Neural cell (in vitro differentiated cells): Measurements from ENCODE around the gene EEF1AKMT3. TPM values are rescaled to one million over a fixed set of nuclear protein-coding genes. Genes with fewer than 3 reads are reported as not detected.

Experiments
- H2AFZ ChIP-seq: fragments of 200-600, 300-800 bp; sonication (generic), shearing (Covaris generic); 2 replicates; pipeline ENCODE4 v1.6.0; 2014; ENCODE audit warnings: low read depth, mild to moderate bottlenecking, antibody characterized with exemption, low read length, moderate library complexity
- H3F3A ChIP-seq: fragments of 200-600 bp; shearing (Covaris generic); 2 replicates; pipeline ENCODE4 v1.6.1; 2016; ENCODE audit warnings: mild to moderate bottlenecking, moderate library complexity, mixed read lengths, antibody characterized with exemption, low read length; ENCODE audit not compliant: insufficient read depth, poor library complexity, severe bottlenecking
- H3K27ac ChIP-seq: fragments of 200-600, 300-800 bp; sonication (generic), shearing (Covaris generic); 2 replicates; pipeline ENCODE4 v1.5.1; 2014; ENCODE audit warnings: mild to moderate bottlenecking, low read length, moderate library complexity
- H3K27me3 ChIP-seq: fragments of 300-800, 200-600 bp; sonication (generic), shearing (Covaris generic); 2 replicates; pipeline ENCODE4 v1.6.0; 2014; ENCODE audit warnings: mild to moderate bottlenecking, low read depth, low read length, moderate library complexity; ENCODE audit not compliant: insufficient read depth
- H3K36me3 ChIP-seq: fragments of 300-800, 200-600 bp; sonication (generic), shearing (Covaris generic); 2 replicates; pipeline ENCODE4 v1.5.1; 2014; ENCODE audit warnings: mild to moderate bottlenecking, antibody characterized with exemption, low read length, moderate library complexity; ENCODE audit not compliant: insufficient read depth
- H3K4me2 ChIP-seq: fragments of 300-800, 200-600 bp; sonication (generic), shearing (Covaris generic); 2 replicates; pipeline ENCODE4 v1.6.0; 2014; ENCODE audit warnings: mild to moderate bottlenecking, low read length
- H3K4me3 ChIP-seq: fragments of 300-800, 200-600 bp; sonication (generic), shearing (Covaris generic); 2 replicates; pipeline ENCODE4 v1.5.1; 2014; ENCODE audit warnings: mild to moderate bottlenecking, low read length, moderate library complexity
- H3K79me2 ChIP-seq: fragments of 200-600 bp; shearing (Covaris generic); replicated peaks from 2 replicates; pipeline ENCODE4 v1.6.0; 2014; ENCODE audit warnings: mild to moderate bottlenecking, low read length, moderate library complexity; ENCODE audit not compliant: insufficient read depth
- H3K9ac ChIP-seq: fragments of 300-800, 200-600 bp; sonication (generic), shearing (Covaris generic); 2 replicates; pipeline ENCODE4 v1.6.1; 2016; ENCODE audit warnings: mild to moderate bottlenecking, low read length, mixed read lengths
- H3K9me2 ChIP-seq: fragments of 200-600 bp; shearing (Covaris generic); 2 replicates; pipeline ENCODE4 v1.6.1; 2016; ENCODE audit warnings: mild to moderate bottlenecking, low read length, mixed read lengths; ENCODE audit not compliant: insufficient read depth
- H3K9me3 ChIP-seq: fragments of 200-600, 300-800 bp; sonication (generic), shearing (Covaris generic); 2 replicates; pipeline ENCODE4 v1.6.1; 2016; ENCODE audit warnings: mild to moderate bottlenecking, mixed run types, low read length, moderate library complexity, mixed read lengths
- H4K20me1 ChIP-seq: fragments of 200-600 bp; shearing (Covaris generic); 2 replicates; pipeline ENCODE4 v1.6.1; 2016; ENCODE audit warnings: mild to moderate bottlenecking, mixed run types; ENCODE audit not compliant: insufficient read depth
- EP300 ChIP-seq: fragments of 450-650 bp; conservative IDR thresholded peaks from 2 replicates; pipeline ENCODE4 v1.6.1; 2014; ENCODE audit warnings: antibody characterized with exemption, mild to moderate bottlenecking, moderate library complexity; ENCODE audit not compliant: poor library complexity, severe bottlenecking
- EZH2 ChIP-seq: fragments of 200-600, 300-800 bp; shearing (Covaris generic), sonication (generic); IDR thresholded peaks from 2 replicates; pipeline ENCODE4 v1.6.1; 2014; ENCODE audit warnings: antibody characterized with exemption, low read length, borderline replicate concordance, mild to moderate bottlenecking; ENCODE audit not compliant: insufficient read depth, poor library complexity, severe bottlenecking
- MXI1 ChIP-seq: fragments of 450-650 bp; conservative IDR thresholded peaks from 2 replicates; pipeline ENCODE4 v1.6.1; 2014; ENCODE audit warnings: antibody characterized with exemption, mild to moderate bottlenecking; ENCODE audit not compliant: poor library complexity, severe bottlenecking
- POLR2AphosphoS5 ChIP-seq: IDR thresholded peaks from 2 replicates; pipeline ENCODE4 v1.6.1; 2012
- RAD21 ChIP-seq: fragments of 450-650 bp; conservative IDR thresholded peaks from 2 replicates; pipeline ENCODE4 v1.6.1; 2014; ENCODE audit warnings: antibody characterized with exemption, mild to moderate bottlenecking, moderate library complexity
- SMC3 ChIP-seq: fragments of 450-650 bp; conservative IDR thresholded peaks from 2 replicates; pipeline ENCODE4 v1.6.1; 2014; ENCODE audit warnings: antibody characterized with exemption, mild to moderate bottlenecking, moderate library complexity; ENCODE audit not compliant: poor library complexity
- TAF1 ChIP-seq: IDR thresholded peaks from 2 replicates; pipeline ENCODE4 v1.6.1; 2012; ENCODE audit warnings: low read depth
- polyA plus RNA-seq: library from polyadenylated mRNA; depleted of rRNA; stranded (reverse); fragments of >200 nt; gene quantifications from 2 replicates; pipeline ENCODE4 v1.2.3, GENCODE V29; 2014
- TF ChIP-seq, protein P1 (sequence below): fragments of 450-650 bp; IDR thresholded peaks from 2 replicates; pipeline ENCODE4 v1.5.1; 2014; ENCODE audit warnings: antibody characterized with exemption, mild to moderate bottlenecking, moderate library complexity; ENCODE audit not compliant: poor library complexity, severe bottlenecking
- TF ChIP-seq, protein P2 (sequence below): IDR thresholded peaks from 2 replicates; pipeline ENCODE4 v1.6.1; 2012; ENCODE audit warnings: borderline replicate concordance

The EEF1AKMT3 gene
- polyA plus RNA-seq, 1 donor from 2014 or later, result 1.6 TPM

DNA sequence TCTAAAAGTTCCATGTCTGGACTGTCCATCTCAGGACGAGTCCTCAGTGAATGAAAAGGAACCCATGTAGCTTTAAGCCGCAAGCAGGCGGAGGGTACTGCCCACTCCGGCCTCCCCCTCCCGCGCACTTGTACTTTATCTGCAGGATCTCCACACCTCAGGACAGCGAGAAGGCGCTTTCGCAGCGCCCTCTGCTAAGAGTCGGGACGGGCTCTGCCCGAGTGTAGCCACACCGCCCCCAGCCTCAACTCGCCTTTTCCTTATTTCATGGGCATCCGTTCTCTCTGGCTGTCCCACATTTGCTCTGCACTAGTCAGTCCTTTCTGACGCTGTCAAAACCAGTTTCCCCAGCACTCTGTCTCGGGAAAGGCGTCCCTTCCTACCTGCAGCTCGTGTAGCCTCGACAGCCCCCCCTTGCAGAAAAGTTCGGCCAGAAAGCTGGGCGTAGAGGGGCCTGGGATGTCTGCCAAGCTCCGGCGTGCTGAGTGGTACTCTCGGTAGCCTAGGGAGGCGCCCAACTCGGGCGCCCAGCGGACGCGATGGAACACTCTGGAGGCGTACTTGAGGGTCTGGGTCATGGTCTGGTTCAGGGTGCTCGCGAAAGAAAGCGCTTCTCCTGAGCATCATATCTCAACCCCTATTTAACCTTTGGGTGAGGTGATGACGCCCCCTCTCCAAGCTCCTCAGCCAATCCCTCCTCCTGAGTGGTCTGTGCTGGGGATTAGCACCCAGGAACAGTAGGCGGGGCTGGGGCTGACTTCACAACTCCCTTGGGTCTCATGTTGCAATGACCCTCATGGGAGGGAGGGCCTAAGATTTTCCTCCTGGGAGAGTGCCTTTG lies 5.7 kb upstream of the EEF1AKMT3 start, which contains the start of gene CYP27B1:
Gene CYP27B1, minus strand, starts transcription at position 615 of the 841 bp plus-strand sequence. Its CDS starts 37 bp downstream, at position 578.
- no peak within 1 kb of the TSS for H3K9ac ChIP-seq
- no peaks in the 10 kb centered on the region for H3K9me2 ChIP-seq
- no peak within 1 kb of the TSS for H3K4me2 ChIP-seq
- H3K27me3 ChIP-seq, result peaks cover 55% of the 10 kb centered on the region
- TF ChIP-seq, protein P1, sequence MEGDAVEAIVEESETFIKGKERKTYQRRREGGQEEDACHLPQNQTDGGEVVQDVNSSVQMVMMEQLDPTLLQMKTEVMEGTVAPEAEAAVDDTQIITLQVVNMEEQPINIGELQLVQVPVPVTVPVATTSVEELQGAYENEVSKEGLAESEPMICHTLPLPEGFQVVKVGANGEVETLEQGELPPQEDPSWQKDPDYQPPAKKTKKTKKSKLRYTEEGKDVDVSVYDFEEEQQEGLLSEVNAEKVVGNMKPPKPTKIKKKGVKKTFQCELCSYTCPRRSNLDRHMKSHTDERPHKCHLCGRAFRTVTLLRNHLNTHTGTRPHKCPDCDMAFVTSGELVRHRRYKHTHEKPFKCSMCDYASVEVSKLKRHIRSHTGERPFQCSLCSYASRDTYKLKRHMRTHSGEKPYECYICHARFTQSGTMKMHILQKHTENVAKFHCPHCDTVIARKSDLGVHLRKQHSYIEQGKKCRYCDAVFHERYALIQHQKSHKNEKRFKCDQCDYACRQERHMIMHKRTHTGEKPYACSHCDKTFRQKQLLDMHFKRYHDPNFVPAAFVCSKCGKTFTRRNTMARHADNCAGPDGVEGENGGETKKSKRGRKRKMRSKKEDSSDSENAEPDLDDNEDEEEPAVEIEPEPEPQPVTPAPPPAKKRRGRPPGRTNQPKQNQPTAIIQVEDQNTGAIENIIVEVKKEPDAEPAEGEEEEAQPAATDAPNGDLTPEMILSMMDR, result no peak
- TF ChIP-seq MXI1, result no peak
- TF ChIP-seq EP300, result no peak
- no peak for TF ChIP-seq TAF1
- TF ChIP-seq RAD21, result no peak
- no peak for TF ChIP-seq EZH2
- TF ChIP-seq, protein P2, sequence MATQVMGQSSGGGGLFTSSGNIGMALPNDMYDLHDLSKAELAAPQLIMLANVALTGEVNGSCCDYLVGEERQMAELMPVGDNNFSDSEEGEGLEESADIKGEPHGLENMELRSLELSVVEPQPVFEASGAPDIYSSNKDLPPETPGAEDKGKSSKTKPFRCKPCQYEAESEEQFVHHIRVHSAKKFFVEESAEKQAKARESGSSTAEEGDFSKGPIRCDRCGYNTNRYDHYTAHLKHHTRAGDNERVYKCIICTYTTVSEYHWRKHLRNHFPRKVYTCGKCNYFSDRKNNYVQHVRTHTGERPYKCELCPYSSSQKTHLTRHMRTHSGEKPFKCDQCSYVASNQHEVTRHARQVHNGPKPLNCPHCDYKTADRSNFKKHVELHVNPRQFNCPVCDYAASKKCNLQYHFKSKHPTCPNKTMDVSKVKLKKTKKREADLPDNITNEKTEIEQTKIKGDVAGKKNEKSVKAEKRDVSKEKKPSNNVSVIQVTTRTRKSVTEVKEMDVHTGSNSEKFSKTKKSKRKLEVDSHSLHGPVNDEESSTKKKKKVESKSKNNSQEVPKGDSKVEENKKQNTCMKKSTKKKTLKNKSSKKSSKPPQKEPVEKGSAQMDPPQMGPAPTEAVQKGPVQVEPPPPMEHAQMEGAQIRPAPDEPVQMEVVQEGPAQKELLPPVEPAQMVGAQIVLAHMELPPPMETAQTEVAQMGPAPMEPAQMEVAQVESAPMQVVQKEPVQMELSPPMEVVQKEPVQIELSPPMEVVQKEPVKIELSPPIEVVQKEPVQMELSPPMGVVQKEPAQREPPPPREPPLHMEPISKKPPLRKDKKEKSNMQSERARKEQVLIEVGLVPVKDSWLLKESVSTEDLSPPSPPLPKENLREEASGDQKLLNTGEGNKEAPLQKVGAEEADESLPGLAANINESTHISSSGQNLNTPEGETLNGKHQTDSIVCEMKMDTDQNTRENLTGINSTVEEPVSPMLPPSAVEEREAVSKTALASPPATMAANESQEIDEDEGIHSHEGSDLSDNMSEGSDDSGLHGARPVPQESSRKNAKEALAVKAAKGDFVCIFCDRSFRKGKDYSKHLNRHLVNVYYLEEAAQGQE, result no peak
- H2AFZ ChIP-seq, result no peak within 1 kb of the TSS
- H3K36me3 ChIP-seq, result no peaks in the 10 kb centered on the region
- no peak within 1 kb of the TSS for H3K4me3 ChIP-seq
- H3K9me3 ChIP-seq, result no peaks in the 10 kb centered on the region
- H3K79me2 ChIP-seq, result no peaks in the 10 kb centered on the region
- H3F3A ChIP-seq, result no peaks in the 10 kb centered on the region
- H4K20me1 ChIP-seq, result no peaks in the 10 kb centered on the region
- no peak within 1 kb of the TSS for H3K27ac ChIP-seq

DNA sequence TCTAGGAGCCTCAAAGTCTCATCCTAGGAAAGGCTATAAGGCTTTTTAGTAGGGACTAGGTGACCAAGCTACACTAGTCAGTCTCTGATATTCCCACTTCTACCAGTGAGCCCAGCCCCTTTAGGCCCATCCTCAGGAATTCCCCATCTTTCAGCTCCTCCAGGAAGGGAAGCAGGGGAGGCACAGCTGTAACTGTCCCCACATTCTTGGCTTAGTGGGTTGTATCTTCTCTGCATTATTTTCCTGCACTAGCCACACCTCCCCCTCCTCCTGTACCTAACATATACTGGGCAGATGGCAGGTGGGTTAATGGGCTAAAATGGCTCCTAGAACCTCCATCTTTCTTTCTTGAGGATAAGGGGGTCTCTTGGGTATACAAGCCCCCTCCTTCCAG lies 5.1 kb upstream of the EEF1AKMT3 start:
- H4K20me1 ChIP-seq, result no peaks in the 10 kb centered on the region
- no peak overlapping the region for H3K4me2 ChIP-seq
- no peaks in the 10 kb centered on the region for H3K9me2 ChIP-seq
- H3K4me3 ChIP-seq, result no peak overlapping the region
- H3K27ac ChIP-seq, result no peak overlapping the region
- no peaks in the 10 kb centered on the region for H3K79me2 ChIP-seq
- H2AFZ ChIP-seq, result no peak overlapping the region
- peaks cover 55% of the 10 kb centered on the region for H3K27me3 ChIP-seq
- no peak for TF ChIP-seq MXI1
- no peak for TF ChIP-seq EP300
- no peak for TF ChIP-seq POLR2AphosphoS5
- TF ChIP-seq, protein P2, result no peak
- no peak for TF ChIP-seq EZH2
- no peak for TF ChIP-seq SMC3
- H3K36me3 ChIP-seq, result no peaks in the 10 kb centered on the region
- H3K9ac ChIP-seq, result no peak overlapping the region
- H3F3A ChIP-seq, result no peaks in the 10 kb centered on the region
- H3K9me3 ChIP-seq, result no peaks in the 10 kb centered on the region
